T-helper 1 cell (primary cell): ENCODE results near the gene CCNL1.
"Not testable (repeated sequence)": the region's sequence is repeated elsewhere in the genome, so short reads cannot be mapped to it uniquely, and the experiment has no call there.

Source experiments
- DNase-seq, 5 donors: peaks; one replicate each; pipeline ENCODE4 v3.0.0-alpha.2; 2012 to 2020

CCNL1 gene

GRCh38 chr3:157170861-157171260, 10.9 kb upstream of the CCNL1 start:
- no peak for DNase-seq

GRCh38 chr3:157167371-157168042, 7.6 kb upstream of the CCNL1 start:
- no peak for DNase-seq

GRCh38 chr3:157166561-157166960, 6.6 kb upstream of the CCNL1 start:
- no peak for DNase-seq

GRCh38 chr3:157166115-157166514, 6.2 kb upstream of the CCNL1 start:
- no peak for DNase-seq

- DNase-seq = no peak
Measured at GRCh38 chr3:157163217-157163953, 3.4 kb upstream of the CCNL1 start.

- DNase-seq = not testable (repeated sequence)
Measured at GRCh38 chr3:157162620-157163019, 2.7 kb upstream of the CCNL1 start.

GRCh38 chr3:157160658-157161424, 894 bp upstream of the CCNL1 start:
- DNase-seq = peak in 4 of 5 donors; percentile 50 to 59 (median 56)

GRCh38 chr3:157159037-157159761, 748 bp downstream of the CCNL1 start:
- DNase-seq = peak; percentile 70 to 87 (median 81)

- no peak for DNase-seq
Measured at GRCh38 chr3:157157836-157158235, 2.1 kb downstream of the CCNL1 start.

- peak in 1 of 5 donors; percentile 25 for DNase-seq
Measured at GRCh38 chr3:157156837-157157635, 2.9 kb downstream of the CCNL1 start.

- no peak for DNase-seq
Measured at GRCh38 chr3:157155591-157155990, 4.4 kb downstream of the CCNL1 start.

- no peak for DNase-seq
Measured at GRCh38 chr3:157154563-157155330, 5.2 kb downstream of the CCNL1 start.

GRCh38 chr3:157152930-157153329, 7.0 kb downstream of the CCNL1 start:
- no peak for DNase-seq

GRCh38 chr3:157152438-157152837, 7.5 kb downstream of the CCNL1 start:
- DNase-seq = no peak

GRCh38 chr3:157151627-157152026, 8.3 kb downstream of the CCNL1 start:
- DNase-seq = no peak

- no peak for DNase-seq
Measured at GRCh38 chr3:157151151-157151550, 8.8 kb downstream of the CCNL1 start.

- no peak for DNase-seq
Measured at GRCh38 chr3:157149136-157149696, 10.7 kb downstream of the CCNL1 start.

- DNase-seq = peak in 1 of 5 donors; percentile 25
Measured at GRCh38 chr3:157148196-157148889, 11.6 kb downstream of the CCNL1 start.

- no peak for DNase-seq
Measured at GRCh38 chr3:157147099-157147803, 12.7 kb downstream of the CCNL1 start.
